ENCODE data around the gene DYRK1A.

Gene DYRK1A

GRCh38 chr21:37429356-37429755 is 62.8 kb downstream of the DYRK1A start:
- peak overlapping the region; percentile 36 for H3K4me2 ChIP-seq (ENCODE audit: low read depth, low read length, poor library complexity, severe bottlenecking)
- H3K36me3 ChIP-seq (ENCODE audit: insufficient read depth, low read length): peaks cover 60% of the 10 kb centered on the region
- TF ChIP-seq CTCF (conservative IDR thresholded peaks at IDR 0.05; ENCODE audit: low read length) (no peak), EZH2phosphoT487 (IDR thresholded peaks at IDR 0.05; ENCODE audit: borderline replicate concordance) (no peak)

GRCh38 chr21:37430184-37430821 is 63.7 kb downstream of the DYRK1A start:
- H3K9me2 ChIP-seq (replicated peaks; ENCODE audit: low read depth, low read length): no peaks in the 10 kb centered on the region

More at GRCh38 chr21:37429356-37429755, 62.8 kb downstream of the DYRK1A start:
- Histone ChIP-seq H3K4me1 (ENCODE audit: insufficient read depth, low read length, poor library complexity, severe bottlenecking) (peaks cover 42% of the 10 kb centered on the region), H3K79me2 (ENCODE audit: insufficient read depth, low read length) (peaks cover 97% of the 10 kb centered on the region), H3K27me3 (ENCODE audit: insufficient read depth, low read length, poor library complexity, severe bottlenecking) (no peaks in the 10 kb centered on the region), H3K9me2 (replicated peaks; ENCODE audit: low read depth, low read length) (no peaks in the 10 kb centered on the region), H4K20me1 (ENCODE audit: insufficient read depth, low read length, poor library complexity, severe bottlenecking) (peaks cover 88% of the 10 kb centered on the region), H3K9me3 (ENCODE audit: insufficient read depth, low read depth, low read length) (no peaks in the 10 kb centered on the region), H3K4me3 (ENCODE audit: low read length, poor library complexity, severe bottlenecking) (no peak overlapping the region), H2AFZ (ENCODE audit: low read length) (no peak overlapping the region), H3K9ac (ENCODE audit: low read depth, low read length, poor library complexity, severe bottlenecking) (no peak overlapping the region), H3F3A (ENCODE audit: low read depth) (peaks cover 4% of the 10 kb centered on the region; the same call in 1 of the 2 replicates)

GRCh38 chr21:37431243-37431642 is 64.7 kb downstream of the DYRK1A start:
- Histone ChIP-seq H3K9ac (ENCODE audit: low read depth, low read length, poor library complexity, severe bottlenecking) (peak overlapping the region; percentile 7), H3K27me3 (ENCODE audit: insufficient read depth, low read length, poor library complexity, severe bottlenecking) (no peaks in the 10 kb centered on the region), H3K9me2 (replicated peaks; ENCODE audit: low read depth, low read length) (no peaks in the 10 kb centered on the region), H3K4me3 (ENCODE audit: low read length, poor library complexity, severe bottlenecking) (no peak overlapping the region), H3K4me1 (ENCODE audit: insufficient read depth, low read length, poor library complexity, severe bottlenecking) (peaks cover 57% of the 10 kb centered on the region), H3K36me3 (ENCODE audit: insufficient read depth, low read length) (peaks cover 42% of the 10 kb centered on the region), H3F3A (ENCODE audit: low read depth) (peaks cover 4% of the 10 kb centered on the region; the same call in 1 of the 2 replicates), H2AFZ (ENCODE audit: low read length) (no peak overlapping the region), H4K20me1 (ENCODE audit: insufficient read depth, low read length, poor library complexity, severe bottlenecking) (peaks cover 86% of the 10 kb centered on the region), H3K4me2 (ENCODE audit: low read depth, low read length, poor library complexity, severe bottlenecking) (peak overlapping the region; percentile 36), H3K9me3 (ENCODE audit: insufficient read depth, low read depth, low read length) (no peaks in the 10 kb centered on the region), H3K79me2 (ENCODE audit: insufficient read depth, low read length) (peaks cover 93% of the 10 kb centered on the region)
- TF ChIP-seq EZH2phosphoT487 (IDR thresholded peaks at IDR 0.05; ENCODE audit: borderline replicate concordance): no peak
- no peak for TF ChIP-seq CTCF (conservative IDR thresholded peaks at IDR 0.05; ENCODE audit: low read length)

More at GRCh38 chr21:37430184-37430821, 63.7 kb downstream of the DYRK1A start:
- Histone ChIP-seq H3K27me3 (ENCODE audit: insufficient read depth, low read length, poor library complexity, severe bottlenecking) (no peaks in the 10 kb centered on the region), H3K9me3 (ENCODE audit: insufficient read depth, low read depth, low read length) (no peaks in the 10 kb centered on the region), H3K4me1 (ENCODE audit: insufficient read depth, low read length, poor library complexity, severe bottlenecking) (peaks cover 48% of the 10 kb centered on the region), H2AFZ (ENCODE audit: low read length) (no peak overlapping the region), H3K4me3 (ENCODE audit: low read length, poor library complexity, severe bottlenecking) (no peak overlapping the region), H3K4me2 (ENCODE audit: low read depth, low read length, poor library complexity, severe bottlenecking) (peak overlapping the region; percentile 36), H4K20me1 (ENCODE audit: insufficient read depth, low read length, poor library complexity, severe bottlenecking) (peaks cover 85% of the 10 kb centered on the region), H3K79me2 (ENCODE audit: insufficient read depth, low read length) (peaks cover 93% of the 10 kb centered on the region), H3K36me3 (ENCODE audit: insufficient read depth, low read length) (peaks cover 51% of the 10 kb centered on the region), H3F3A (ENCODE audit: low read depth) (peaks cover 4% of the 10 kb centered on the region; the same call in 1 of the 2 replicates), H3K9ac (ENCODE audit: low read depth, low read length, poor library complexity, severe bottlenecking) (peak overlapping the region; percentile 29)
- TF ChIP-seq EZH2phosphoT487 (IDR thresholded peaks at IDR 0.05; ENCODE audit: borderline replicate concordance) (no peak), CTCF (conservative IDR thresholded peaks at IDR 0.05; ENCODE audit: low read length) (no peak)
